Measurements from ENCODE around the gene GPR37L1. TPM values are rescaled to one million over a fixed set of nuclear protein-coding genes. Genes with fewer than 3 reads are reported as not detected.

GPR37L1 gene
- total RNA-seq, 2 donors from 2014 or later = 0.09 to 0.28 TPM

DNA sequence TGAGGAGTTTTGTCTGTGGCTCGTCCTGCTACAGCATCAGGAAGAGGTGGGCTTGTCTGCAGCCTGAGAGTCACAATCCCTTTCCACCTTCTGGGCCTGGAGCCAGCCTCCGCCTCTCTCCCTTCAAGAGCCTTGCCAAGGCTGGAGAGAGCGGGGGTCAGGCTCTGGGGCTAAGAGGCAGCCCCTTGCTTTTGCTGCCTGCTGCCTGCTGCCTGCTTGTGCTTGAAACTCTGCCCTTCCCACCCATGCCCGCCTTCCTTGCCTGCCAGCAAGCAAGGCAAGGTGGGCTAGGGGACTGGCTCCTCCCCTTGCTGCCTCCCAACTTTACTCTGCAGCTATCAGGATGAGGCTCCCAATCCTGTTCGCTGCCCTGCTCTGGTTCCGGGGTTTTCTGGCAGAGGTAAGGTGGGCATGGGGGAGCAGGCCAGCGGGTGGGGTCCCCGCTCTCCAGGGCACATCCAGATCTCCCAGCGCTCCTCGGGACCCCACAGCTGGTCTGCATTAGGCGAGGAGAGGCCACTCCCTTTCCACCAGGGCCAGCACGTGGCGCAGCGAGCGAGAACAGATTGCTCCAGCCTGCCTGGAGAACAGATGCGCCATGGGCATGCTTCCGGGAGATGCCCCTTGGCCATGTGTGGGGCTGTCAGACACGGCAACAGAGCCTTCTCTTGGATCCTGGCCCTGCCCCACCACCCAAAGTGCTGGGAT, 45.1 kb downstream of the GPR37L1 start:
- Histone ChIP-seq H3K36me3 (no peaks in the 10 kb centered on the region), H3K27ac (no peak overlapping the region), H3K9me3 (no peaks in the 10 kb centered on the region), H3K27me3 (replicated peaks; ENCODE audit: insufficient read depth) (no peaks in the 10 kb centered on the region), H3K4me1 (replicated peaks) (no peaks in the 10 kb centered on the region), H3K4me3 (no peak overlapping the region)
- intact Hi-C loops (cut with DNase I) = no loop called here
- WGBS = 24% methylated on average over 18 of the region's 18 CpGs
- no peak for DNase-seq (ENCODE audit: low spot score)
- TF ChIP-seq POLR2A (IDR thresholded peaks at IDR 0.05) (no peak), POLR2AphosphoS5 (IDR thresholded peaks at IDR 0.05) (no peak)
- TF ChIP-seq, protein P1, sequence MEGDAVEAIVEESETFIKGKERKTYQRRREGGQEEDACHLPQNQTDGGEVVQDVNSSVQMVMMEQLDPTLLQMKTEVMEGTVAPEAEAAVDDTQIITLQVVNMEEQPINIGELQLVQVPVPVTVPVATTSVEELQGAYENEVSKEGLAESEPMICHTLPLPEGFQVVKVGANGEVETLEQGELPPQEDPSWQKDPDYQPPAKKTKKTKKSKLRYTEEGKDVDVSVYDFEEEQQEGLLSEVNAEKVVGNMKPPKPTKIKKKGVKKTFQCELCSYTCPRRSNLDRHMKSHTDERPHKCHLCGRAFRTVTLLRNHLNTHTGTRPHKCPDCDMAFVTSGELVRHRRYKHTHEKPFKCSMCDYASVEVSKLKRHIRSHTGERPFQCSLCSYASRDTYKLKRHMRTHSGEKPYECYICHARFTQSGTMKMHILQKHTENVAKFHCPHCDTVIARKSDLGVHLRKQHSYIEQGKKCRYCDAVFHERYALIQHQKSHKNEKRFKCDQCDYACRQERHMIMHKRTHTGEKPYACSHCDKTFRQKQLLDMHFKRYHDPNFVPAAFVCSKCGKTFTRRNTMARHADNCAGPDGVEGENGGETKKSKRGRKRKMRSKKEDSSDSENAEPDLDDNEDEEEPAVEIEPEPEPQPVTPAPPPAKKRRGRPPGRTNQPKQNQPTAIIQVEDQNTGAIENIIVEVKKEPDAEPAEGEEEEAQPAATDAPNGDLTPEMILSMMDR (IDR thresholded peaks at IDR 0.05) = no peak

DNA sequence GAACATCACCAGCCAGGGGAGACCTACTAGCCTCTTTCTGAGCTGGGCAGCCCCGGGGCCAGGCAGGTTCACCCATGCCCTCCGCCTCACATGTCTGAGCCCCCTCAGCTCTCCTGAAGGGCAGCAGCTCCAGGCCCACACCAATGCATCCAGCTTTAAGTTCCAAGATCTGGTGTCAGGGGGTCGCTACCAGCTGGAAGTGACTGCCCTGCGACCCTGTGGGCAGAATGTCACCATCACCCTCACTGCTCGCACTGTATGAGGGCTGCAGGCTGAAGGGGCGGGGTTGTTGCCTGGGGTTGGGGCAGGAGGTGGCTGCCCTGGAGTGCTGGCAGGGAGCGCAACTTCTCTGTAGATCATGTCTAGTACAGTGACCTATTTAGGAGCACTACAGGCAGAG, 46.1 kb downstream of the GPR37L1 start:
- intact Hi-C loops (cut with DNase I) = no loop called here
- no peak for DNase-seq (ENCODE audit: low spot score)
- Histone ChIP-seq H3K4me1 (replicated peaks) (no peaks in the 10 kb centered on the region), H3K36me3 (no peaks in the 10 kb centered on the region), H3K9me3 (no peaks in the 10 kb centered on the region), H3K27me3 (replicated peaks; ENCODE audit: insufficient read depth) (no peaks in the 10 kb centered on the region), H3K4me3 (no peak overlapping the region), H3K27ac (no peak overlapping the region)
- TF ChIP-seq POLR2A (IDR thresholded peaks at IDR 0.05) (no peak), POLR2AphosphoS5 (IDR thresholded peaks at IDR 0.05) (no peak)
- TF ChIP-seq, protein P1 (IDR thresholded peaks at IDR 0.05) = no peak
- 91% methylated on average over 7 of the region's 7 CpGs for WGBS

DNA sequence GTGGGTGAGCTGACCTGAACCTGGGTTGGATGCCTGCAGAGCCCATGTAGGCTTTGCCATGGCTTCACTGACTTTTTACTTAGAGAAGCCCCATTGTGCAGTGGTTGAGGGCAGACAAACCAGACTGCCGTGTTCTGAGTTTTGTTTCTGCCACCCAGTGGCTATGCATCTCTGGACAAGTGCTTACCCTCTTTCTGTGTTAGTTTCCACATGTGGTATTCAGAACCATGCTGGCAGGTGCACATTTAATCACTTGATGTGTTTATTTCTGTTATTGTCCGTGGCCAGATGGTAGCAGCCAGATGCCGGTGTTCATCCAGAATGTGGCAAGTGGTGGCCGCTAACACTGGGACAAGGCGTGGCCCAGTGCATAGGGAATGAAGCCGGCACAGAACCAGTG, 48.0 kb downstream of the GPR37L1 start:
- DNase-seq (ENCODE audit: low spot score) = no peak
- no peaks in the 10 kb centered on the region for H3K36me3 ChIP-seq
- H3K4me3 ChIP-seq = no peak overlapping the region
- intact Hi-C loops (cut with DNase I) = no loop called here
- TF ChIP-seq POLR2A (IDR thresholded peaks at IDR 0.05) (no peak), POLR2AphosphoS5 (IDR thresholded peaks at IDR 0.05) (no peak)
- TF ChIP-seq, protein P1 (IDR thresholded peaks at IDR 0.05) = no peak
- H3K9me3 ChIP-seq = no peaks in the 10 kb centered on the region
- H3K4me1 ChIP-seq (replicated peaks) = no peaks in the 10 kb centered on the region
- H3K27me3 ChIP-seq (replicated peaks; ENCODE audit: insufficient read depth) = no peaks in the 10 kb centered on the region
- 87% methylated on average over 6 of the region's 6 CpGs for WGBS
- H3K27ac ChIP-seq = no peak overlapping the region

DNA sequence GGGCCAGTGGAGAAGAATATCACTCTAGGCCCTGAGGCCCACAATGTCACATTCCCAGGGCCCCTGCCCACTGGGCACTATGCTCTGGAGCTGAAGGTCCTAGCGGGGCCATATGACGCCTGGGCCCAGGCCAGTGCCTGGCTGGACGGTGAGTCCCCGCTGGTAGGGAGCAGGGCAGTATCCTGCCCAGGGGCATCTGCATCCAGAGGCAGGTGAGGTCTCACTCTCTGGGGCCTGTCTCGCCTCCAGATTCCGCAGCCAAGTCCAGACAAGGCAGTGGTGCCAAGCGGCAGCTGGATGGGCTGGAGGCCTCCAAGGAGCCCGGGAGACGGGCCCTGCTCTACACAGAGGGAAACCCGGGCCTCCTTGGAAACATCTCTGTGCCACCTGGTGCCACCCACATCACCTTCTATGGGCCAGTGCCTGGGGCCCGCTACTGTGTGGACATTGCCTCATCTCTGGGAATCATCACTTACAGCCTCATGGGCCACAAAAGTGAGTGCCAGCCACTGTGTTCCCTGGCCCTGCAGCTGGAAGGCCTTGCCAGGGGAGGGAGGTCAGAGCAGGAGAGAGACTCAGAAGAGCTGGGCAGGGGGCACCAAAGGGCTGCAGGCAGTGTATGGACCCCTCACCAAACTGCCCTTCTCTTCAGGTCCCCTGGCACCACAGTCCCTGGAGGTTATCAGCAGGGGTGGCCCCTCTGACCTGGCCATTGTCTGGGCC, 48.7 kb downstream of the GPR37L1 start:
- H3K36me3 ChIP-seq = no peaks in the 10 kb centered on the region
- H3K27ac ChIP-seq = no peak overlapping the region
- no peak for DNase-seq (ENCODE audit: low spot score)
- H3K9me3 ChIP-seq = no peaks in the 10 kb centered on the region
- intact Hi-C loops (cut with DNase I) = no loop called here
- H3K4me3 ChIP-seq = no peak overlapping the region
- 95% methylated on average over 11 of the region's 11 CpGs for WGBS
- no peaks in the 10 kb centered on the region for H3K4me1 ChIP-seq (replicated peaks)
- H3K27me3 ChIP-seq (replicated peaks; ENCODE audit: insufficient read depth) = no peaks in the 10 kb centered on the region
- TF ChIP-seq, protein P1 (IDR thresholded peaks at IDR 0.05) = no peak
- TF ChIP-seq POLR2AphosphoS5 (IDR thresholded peaks at IDR 0.05) = no peak
- no peak for TF ChIP-seq POLR2A (IDR thresholded peaks at IDR 0.05)

DNA sequence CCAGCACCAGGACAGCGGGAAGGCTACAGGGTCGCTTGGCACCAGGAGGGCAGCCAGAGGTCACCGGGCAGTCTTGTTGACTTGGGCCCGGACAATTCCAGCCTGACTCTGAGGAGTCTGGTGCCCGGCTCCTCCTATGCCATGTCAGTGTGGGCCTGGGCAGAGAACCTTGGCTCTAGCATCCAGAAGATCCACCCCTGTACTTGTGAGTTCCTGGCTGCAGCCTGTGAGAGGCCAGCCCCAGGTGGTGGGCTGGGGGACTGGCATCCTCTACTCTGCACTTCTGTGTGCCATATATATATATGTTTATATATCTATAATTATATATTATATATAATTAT, 49.3 kb downstream of the GPR37L1 start:
- no peaks in the 10 kb centered on the region for H3K36me3 ChIP-seq
- no peaks in the 10 kb centered on the region for H3K4me1 ChIP-seq (replicated peaks)
- no peak overlapping the region for H3K4me3 ChIP-seq
- H3K27me3 ChIP-seq (replicated peaks; ENCODE audit: insufficient read depth) = no peaks in the 10 kb centered on the region
- no peak for DNase-seq (ENCODE audit: low spot score)
- H3K9me3 ChIP-seq = no peaks in the 10 kb centered on the region
- no peak for TF ChIP-seq POLR2AphosphoS5 (IDR thresholded peaks at IDR 0.05)
- TF ChIP-seq, protein P1 (IDR thresholded peaks at IDR 0.05) = no peak
- no peak for TF ChIP-seq POLR2A (IDR thresholded peaks at IDR 0.05)
- no peak overlapping the region for H3K27ac ChIP-seq
- WGBS = 86% methylated on average over 5 of the region's 5 CpGs
- intact Hi-C loops (cut with DNase I) = no loop called here
